CD14-positive monocyte (primary cell): ENCODE data around the gene AKAP6. TPM values are rescaled to one million over a fixed set of nuclear protein-coding genes. Genes with fewer than 3 reads are reported as not detected.

Experiments
- DNase-seq, 3 donors: peaks; one replicate each; pipeline ENCODE4 v3.0.0-alpha.2; 2011 to 2022
- H2AFZ ChIP-seq: 2 replicates; pipeline ENCODE4 v1.6.0; 2012; ENCODE audit warnings: mild to moderate bottlenecking, low read depth, low read length, inconsistent platforms; ENCODE audit not compliant: insufficient read depth, poor library complexity, severe bottlenecking
- H3K27ac ChIP-seq, 2 donors: 1 replicate in 1 of 2; 2 replicates in 1 of 2; pipeline ENCODE4 v1.5.1; 2012 to 2013; ENCODE audit warnings: low read length in 2 of 2, control low read depth in 1 of 2, inconsistent platforms in 1 of 2, low read depth in 1 of 2, mild to moderate bottlenecking in 1 of 2
- H3K27me3 ChIP-seq, 2 donors: one replicate each; pipeline versions ENCODE4 v1.6.0 to v1.6.1; 2011 to 2013; ENCODE audit warnings: low read length in 2 of 2; ENCODE audit not compliant: control insufficient read depth in 2 of 2, insufficient read depth in 2 of 2
- H3K36me3 ChIP-seq, 2 donors: replicated peaks in 1 of 2; 1 replicate in 1 of 2; 2 replicates in 1 of 2; pipeline versions ENCODE4 v1.5.1 to v1.6.1; 2012 to 2013; ENCODE audit warnings: low read length in 2 of 2, control low read depth in 1 of 2, inconsistent platforms in 1 of 2, mild to moderate bottlenecking in 1 of 2; ENCODE audit not compliant: insufficient read depth in 2 of 2, control insufficient read depth in 1 of 2
- H3K4me1 ChIP-seq, 2 donors: 1 replicate in 1 of 2; 2 replicates in 1 of 2; pipeline versions ENCODE4 v1.5.1 to v1.6.1; 2012 to 2013; ENCODE audit warnings: low read length in 2 of 2, control low read depth in 1 of 2, inconsistent platforms in 1 of 2, mild to moderate bottlenecking in 1 of 2, moderate library complexity in 1 of 2; ENCODE audit not compliant: insufficient read depth in 2 of 2, control insufficient read depth in 1 of 2
- H3K4me2 ChIP-seq: replicated peaks from 2 replicates; pipeline ENCODE3; 2012; ENCODE audit warnings: low read length, moderate library complexity, mild to moderate bottlenecking; ENCODE audit not compliant: poor library complexity, severe bottlenecking; ENCODE audit errors: extremely low read depth
- H3K4me3 ChIP-seq, 3 experiments: fragments of 200-600 bp in 1 of 3; sonication (generic) in 1 of 3; replicated peaks in 1 of 3; 1 replicate in 2 of 3; 2 replicates in 1 of 3; pipeline ENCODE4 v1.5.1; 2011 to 2013; ENCODE audit warnings: low read length in 3 of 3, mild to moderate bottlenecking in 3 of 3, control low read depth in 2 of 3, low read depth in 2 of 3, inconsistent platforms in 1 of 3, moderate library complexity in 1 of 3
- H3K79me2 ChIP-seq: 2 replicates; pipeline ENCODE4 v1.6.0; 2012; ENCODE audit warnings: mild to moderate bottlenecking, control low read depth, inconsistent platforms, low read length, moderate library complexity; ENCODE audit not compliant: insufficient read depth
- H3K9ac ChIP-seq: 2 replicates; pipeline ENCODE4 v1.6.0; 2017; ENCODE audit warnings: low read length, mild to moderate bottlenecking; ENCODE audit not compliant: insufficient read depth, poor library complexity, severe bottlenecking
- H3K9me3 ChIP-seq, 2 donors: replicated peaks in 1 of 2; 1 replicate in 1 of 2; 2 replicates in 1 of 2; pipeline versions ENCODE4 v1.5.1 to v1.6.1; 2012 to 2013; ENCODE audit warnings: low read length in 2 of 2, control low read depth in 1 of 2; ENCODE audit not compliant: control insufficient read depth in 1 of 2, insufficient read depth in 1 of 2
- H4K20me1 ChIP-seq: 2 replicates; pipeline ENCODE4 v1.6.0; 2012; ENCODE audit warnings: mild to moderate bottlenecking, low read length, control low read depth, moderate library complexity; ENCODE audit not compliant: insufficient read depth
- H3K27ac Mint-ChIP-seq, 7 donors: one replicate each; pipeline ENCODE4 v1.8.0; 2020; ENCODE audit warnings: mild to moderate bottlenecking in 7 of 7, mixed read lengths in 7 of 7, moderate library complexity in 6 of 7, inconsistent platforms in 2 of 7
- H3K27me3 Mint-ChIP-seq, 3 donors: one replicate each; pipeline ENCODE4 v1.8.0; 2021 to 2022; ENCODE audit warnings: low read depth in 3 of 3, mild to moderate bottlenecking in 3 of 3, mixed read lengths in 3 of 3, moderate library complexity in 3 of 3, inconsistent platforms in 1 of 3
- H3K36me3 Mint-ChIP-seq, 2 donors: one replicate each; pipeline ENCODE4 v1.8.0; 2020; ENCODE audit warnings: mixed read lengths in 2 of 2, inconsistent platforms in 1 of 2, mild to moderate bottlenecking in 1 of 2
- H3K4me1 Mint-ChIP-seq: one replicate; pipeline ENCODE4 v1.8.0; 2020; ENCODE audit warnings: mild to moderate bottlenecking, mixed read lengths
- H3K4me3 Mint-ChIP-seq, 2 donors: one replicate each; pipeline ENCODE4 v1.8.0; 2020; ENCODE audit warnings: mild to moderate bottlenecking in 2 of 2, mixed read lengths in 2 of 2, moderate library complexity in 1 of 2
- H3K9me3 Mint-ChIP-seq, 7 donors: one replicate each; pipeline ENCODE4 v1.8.0; 2020 to 2022; ENCODE audit warnings: mixed read lengths in 7 of 7, mild to moderate bottlenecking in 6 of 7, moderate library complexity in 6 of 7, inconsistent platforms in 2 of 7
- CTCF ChIP-seq: fragments of 200-600 bp; IDR thresholded peaks from one replicate; pipeline ENCODE4 v1.8.0; 2022; ENCODE audit warnings: antibody characterized with exemption, mild to moderate bottlenecking
- WGBS: methylation state at CpG from one replicate; pipeline ENCODE4 v1.1.5; 2013; ENCODE audit warnings: missing lambda C conversion rate; ENCODE audit not compliant: insufficient coverage; 5-methylcytosine and 5-hydroxymethylcytosine counted together
- intact Hi-C, 2 donors: fragments of 100-400 bp; cut with micrococcal nuclease; formaldehyde crosslinking; loops; one replicate each; pipeline versions ENCODE4 v1.15.0 to v1.15.1; 2023
- polyA minus RNA-seq: library from RNA; depleted of rRNA, polyadenylated mRNA; stranded (reverse); fragments of >200 nt; gene quantifications from 2 replicates; pipeline ENCODE4 v1.2.3, GENCODE V29; 2012
- polyA plus RNA-seq, 3 donors: library from polyadenylated mRNA; depleted of rRNA in 1 of 3; unstranded in 2 of 3; stranded (reverse) in 1 of 3; fragments of 300-500 nt in 2 of 3; fragments of >200 nt in 1 of 3; fragmentation: Illumina TruSeq in 2 of 3; gene quantifications; 1 replicate in 2 of 3; 2 replicates in 1 of 3; pipeline ENCODE4 v1.2.3, GENCODE V29; 2012 to 2021
- total RNA-seq, 12 experiments: library from RNA in 1 of 12; stranded (reverse) in 1 of 12; fragments of 120-200 nt in 1 of 12; gene quantifications; one replicate each; pipeline ENCODE4 v1.2.4 and lab custom pipeline; 2013 to 2026; ENCODE audit warnings: mixed read lengths in 6 of 12, inconsistent platforms in 1 of 12

The AKAP6 gene
- total RNA-seq (2013) = 0.12 TPM
- not detected for polyA plus RNA-seq
- polyA minus RNA-seq = 0.14 and 0.24 TPM in 2 replicates
- total RNA-seq (lab: John Stamatoyannopoulos, UW) = 0 to 5.7 (median 0.25) reads per million in 11 experiments

GRCh38 chr14:32329146-32329545 lies at the start of gene AKAP6:
Gene AKAP6, plus strand, starts transcription at chr14:32329298. Its CDS starts 104,196 bp downstream, at chr14:32433494.
- no peaks in the 10 kb centered on the region for H3K36me3 ChIP-seq
- no peak within 1 kb of the TSS for H3K4me3 Mint-ChIP-seq
- no peak within 1 kb of the TSS for H3K27ac ChIP-seq
- no peaks in the 10 kb centered on the region for H3K27me3 ChIP-seq
- no peak within 1 kb of the TSS for H3K9ac ChIP-seq
- H3K4me2 ChIP-seq = no peak within 1 kb of the TSS
- no peak for DNase-seq
- peaks cover 0 to 2% (median 0%) of the 10 kb centered on the region in 3 donors for H3K27me3 Mint-ChIP-seq
- TF ChIP-seq CTCF = no peak
- H3K9me3 ChIP-seq = no peaks in the 10 kb centered on the region
- H3K9me3 Mint-ChIP-seq = peaks cover 0 to 3% (median 0%) of the 10 kb centered on the region in 7 donors
- no peak within 1 kb of the TSS for H3K4me3 ChIP-seq
- H3K4me1 Mint-ChIP-seq = no peaks in the 10 kb centered on the region
- intact Hi-C loops = no loop called here
- H3K79me2 ChIP-seq = no peaks in the 10 kb centered on the region
- no peaks in the 10 kb centered on the region for H3K36me3 Mint-ChIP-seq
- WGBS = 80% methylated on average over 3 of the region's 7 CpGs
- no peak within 1 kb of the TSS for H3K27ac Mint-ChIP-seq
- H3K4me1 ChIP-seq = no peaks in the 10 kb centered on the region
- no peaks in the 10 kb centered on the region for H4K20me1 ChIP-seq
- H2AFZ ChIP-seq = no peak within 1 kb of the TSS

GRCh38 chr14:32286602-32287001 lies 42.5 kb upstream of the AKAP6 start:
- WGBS = no CpG with 5 or more reads among the region's 1 CpG
- no peak for TF ChIP-seq CTCF
- peaks cover 0 to 2% (median 0%) of the 10 kb centered on the region in 3 donors for H3K27me3 Mint-ChIP-seq
- H3K9ac ChIP-seq = no peak overlapping the region
- H3K27ac ChIP-seq = no peak overlapping the region
- no peak overlapping the region for H3K4me2 ChIP-seq
- intact Hi-C loops = no loop called here
- DNase-seq = no peak
- peaks cover 9 to 16% (median 15%) of the 10 kb centered on the region in 7 donors for H3K9me3 Mint-ChIP-seq
- no peak overlapping the region for H3K4me3 Mint-ChIP-seq
- no peak overlapping the region for H2AFZ ChIP-seq
- peaks cover 0 to 3% of the 10 kb centered on the region in 2 donors for H3K9me3 ChIP-seq
- H3K4me1 Mint-ChIP-seq = no peaks in the 10 kb centered on the region
- no peaks in the 10 kb centered on the region for H3K4me1 ChIP-seq
- no peaks in the 10 kb centered on the region for H3K27me3 ChIP-seq
- no peak overlapping the region for H3K27ac Mint-ChIP-seq
- no peak overlapping the region for H3K4me3 ChIP-seq
- no peaks in the 10 kb centered on the region for H4K20me1 ChIP-seq
- no peaks in the 10 kb centered on the region for H3K36me3 Mint-ChIP-seq
- no peaks in the 10 kb centered on the region for H3K79me2 ChIP-seq
- no peaks in the 10 kb centered on the region for H3K36me3 ChIP-seq
